T-helper 1 cell treated with Interleukin-12 subunit alpha and Interleukin-12 subunit beta and Interleukin-4 antibody, amounts not matched to agents 30 ng/mL and 1 ng/mL, for 36 hours (primary cell): ENCODE measurements around the gene SERINC2. TPM values are rescaled to one million over a fixed set of nuclear protein-coding genes. Genes with fewer than 3 reads are reported as not detected.

ENCODE experiments used
- intact Hi-C: fragments of 100-400 bp; cut with micrococcal nuclease; formaldehyde crosslinking; loops from one replicate; pipeline ENCODE4 v1.15.1; 2024
- total RNA-seq: library from RNA; stranded (reverse); gene quantifications from 2 replicates; pipeline ENCODE4 v1.2.3, GENCODE V29; 2022

SERINC2 gene
- total RNA-seq = 0.10 and 0.29 TPM in 2 replicates

DNA sequence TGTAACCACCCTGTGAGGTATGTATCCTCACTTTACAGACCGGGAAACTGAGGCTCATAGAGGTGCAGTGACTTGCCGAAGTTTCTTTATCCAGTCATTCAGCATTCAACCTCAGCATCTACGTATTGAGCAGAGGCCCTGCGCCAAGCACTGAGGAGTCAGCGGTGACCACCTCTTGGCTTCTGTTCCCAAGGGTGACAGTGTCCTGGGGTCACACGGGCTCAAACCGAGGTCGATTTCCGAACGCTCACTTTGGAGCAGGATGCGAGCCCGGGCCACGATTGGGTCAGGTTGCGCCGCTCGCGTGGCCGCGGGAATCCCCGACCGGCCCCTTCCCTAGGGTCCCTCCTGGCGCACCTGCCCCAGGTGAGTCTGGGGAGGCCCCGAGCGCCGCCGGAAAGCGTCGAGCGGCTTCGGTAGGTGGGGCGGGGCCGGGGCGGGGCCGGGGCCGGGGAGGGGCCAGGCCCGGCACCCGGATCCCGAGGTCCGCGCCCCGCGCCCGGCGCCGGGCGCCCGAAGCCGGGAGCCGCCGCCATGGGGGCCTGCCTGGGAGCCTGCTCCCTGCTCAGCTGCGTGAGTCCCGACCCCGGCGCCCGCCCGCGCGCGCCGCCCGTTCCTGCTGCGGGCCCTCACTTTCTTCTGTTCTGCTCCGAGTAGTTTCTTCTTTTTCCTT lies at the start of gene SERINC2:
TSS of gene SERINC2 (plus strand) at position 482 of the 673 bp plus-strand sequence. CDS start at position 535, 53 bp downstream.
- intact Hi-C loops = no loop called here

DNA sequence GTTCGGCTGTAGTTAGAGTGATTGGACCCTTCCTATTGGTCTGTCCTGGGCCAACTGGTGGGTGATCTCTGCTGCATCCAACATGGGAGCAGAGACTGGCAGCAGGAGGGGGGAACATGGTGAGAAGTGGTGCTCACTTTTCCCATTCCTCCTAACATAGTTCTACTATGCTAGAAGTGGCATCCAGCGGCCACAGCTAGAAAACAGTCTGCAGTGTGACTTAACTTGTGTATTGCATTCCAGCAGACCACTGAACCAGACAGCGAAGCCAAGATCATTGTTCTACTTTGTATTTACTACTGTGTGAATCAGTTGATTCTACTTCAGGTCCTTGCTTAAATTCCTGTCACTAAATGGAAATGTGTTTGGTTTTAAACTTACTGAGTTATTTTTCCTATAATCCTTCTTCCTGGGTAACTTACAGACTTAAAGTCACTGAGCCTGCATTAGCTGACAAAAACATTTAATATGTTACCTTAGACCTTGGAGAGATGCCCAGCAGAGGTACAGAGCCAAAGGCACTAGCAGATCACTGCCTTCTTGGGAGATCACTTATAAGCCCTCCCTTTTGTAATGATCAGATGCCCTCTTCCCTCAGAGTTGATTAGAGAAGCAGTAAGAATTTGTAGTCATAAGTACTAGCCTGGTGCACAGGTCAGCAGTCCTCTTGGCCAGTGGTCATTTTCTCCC lies 48.3 kb upstream of the SERINC2 start:
- intact Hi-C loops = no loop called here

DNA sequence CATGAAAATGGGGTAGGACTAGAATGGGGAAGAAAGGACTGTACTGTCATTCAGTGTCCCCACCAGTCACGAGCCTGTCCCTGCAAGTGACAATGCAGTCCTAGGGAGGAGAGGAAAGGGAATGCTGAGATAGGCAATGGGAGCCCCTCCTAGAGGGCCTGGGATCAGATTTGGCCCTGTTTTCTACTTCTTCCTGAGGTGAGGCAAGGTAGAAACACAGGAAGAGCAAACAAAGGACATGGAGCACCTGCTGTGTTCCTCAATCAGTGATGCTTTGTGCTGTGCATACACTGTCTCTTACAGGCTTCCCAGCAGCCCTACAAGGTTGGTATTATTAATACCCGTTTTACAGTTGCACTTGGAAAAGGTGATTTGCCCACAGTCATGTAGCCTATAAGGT lies 46.2 kb upstream of the SERINC2 start:
- intact Hi-C loops = no loop called here

DNA sequence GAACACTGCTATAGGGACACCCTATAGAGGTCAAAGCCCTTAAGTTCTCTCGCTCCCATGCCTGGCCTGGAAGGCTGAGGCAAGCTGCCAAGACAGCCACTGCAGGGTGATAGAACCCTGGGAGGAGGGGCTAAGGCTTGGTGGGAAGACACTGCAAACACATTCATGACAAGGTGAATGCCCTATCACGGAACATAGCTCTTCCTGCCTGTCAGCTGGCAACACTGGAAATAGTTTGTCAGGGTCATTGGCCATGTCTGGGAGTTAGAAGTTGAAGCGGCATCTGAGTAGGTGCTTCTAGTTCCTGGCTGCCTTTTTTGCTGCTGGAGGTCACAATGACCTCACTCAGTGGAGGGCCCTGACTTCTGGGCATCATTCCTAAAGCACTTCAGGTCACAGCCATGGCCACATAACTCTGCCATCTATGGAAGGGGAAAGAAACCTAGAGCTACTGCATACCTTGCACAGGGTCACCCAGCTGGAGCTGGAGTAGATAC lies 44.4 kb upstream of the SERINC2 start:
- intact Hi-C loops = no loop called here

DNA sequence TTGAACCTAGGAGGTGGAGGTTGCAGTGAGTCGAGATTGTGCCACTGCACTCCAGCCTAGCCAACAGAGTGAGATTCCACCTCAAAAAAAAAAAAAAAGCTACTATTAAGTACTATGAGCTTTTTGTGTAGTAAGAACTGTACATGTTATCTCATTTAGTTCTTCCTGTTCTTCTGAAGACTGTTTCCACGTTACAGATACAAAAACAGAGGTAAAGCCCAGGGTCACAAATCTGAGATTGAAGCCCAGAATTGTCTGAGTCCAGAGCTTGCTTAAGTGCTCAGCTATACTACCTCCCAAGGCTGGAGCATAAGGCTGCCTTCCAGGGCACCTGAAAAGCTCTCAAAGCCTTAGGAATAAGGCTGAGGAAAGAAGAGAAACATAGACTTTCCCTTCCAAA lies 43.0 kb upstream of the SERINC2 start:
- intact Hi-C loops = no loop called here

DNA sequence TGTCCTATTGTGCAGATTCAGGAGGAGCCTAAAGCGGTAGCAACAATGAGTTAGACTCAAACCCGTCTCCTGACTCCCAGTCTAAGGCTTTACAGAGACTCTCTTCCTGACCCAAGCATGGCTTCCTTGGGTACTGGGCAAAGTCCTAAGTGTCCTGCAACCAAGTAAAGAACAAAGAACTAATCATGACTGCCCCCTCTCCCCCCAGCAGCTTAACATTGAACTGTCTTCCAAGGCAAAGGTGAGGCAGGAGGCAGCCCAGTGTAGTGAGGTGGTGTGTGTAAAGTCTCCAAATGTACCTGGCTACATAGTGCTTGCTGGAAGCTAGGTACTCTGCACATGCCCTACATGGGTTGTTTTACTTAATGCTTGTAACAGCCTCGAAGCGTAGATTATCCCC lies 42.4 kb upstream of the SERINC2 start:
- intact Hi-C loops = no loop called here

DNA sequence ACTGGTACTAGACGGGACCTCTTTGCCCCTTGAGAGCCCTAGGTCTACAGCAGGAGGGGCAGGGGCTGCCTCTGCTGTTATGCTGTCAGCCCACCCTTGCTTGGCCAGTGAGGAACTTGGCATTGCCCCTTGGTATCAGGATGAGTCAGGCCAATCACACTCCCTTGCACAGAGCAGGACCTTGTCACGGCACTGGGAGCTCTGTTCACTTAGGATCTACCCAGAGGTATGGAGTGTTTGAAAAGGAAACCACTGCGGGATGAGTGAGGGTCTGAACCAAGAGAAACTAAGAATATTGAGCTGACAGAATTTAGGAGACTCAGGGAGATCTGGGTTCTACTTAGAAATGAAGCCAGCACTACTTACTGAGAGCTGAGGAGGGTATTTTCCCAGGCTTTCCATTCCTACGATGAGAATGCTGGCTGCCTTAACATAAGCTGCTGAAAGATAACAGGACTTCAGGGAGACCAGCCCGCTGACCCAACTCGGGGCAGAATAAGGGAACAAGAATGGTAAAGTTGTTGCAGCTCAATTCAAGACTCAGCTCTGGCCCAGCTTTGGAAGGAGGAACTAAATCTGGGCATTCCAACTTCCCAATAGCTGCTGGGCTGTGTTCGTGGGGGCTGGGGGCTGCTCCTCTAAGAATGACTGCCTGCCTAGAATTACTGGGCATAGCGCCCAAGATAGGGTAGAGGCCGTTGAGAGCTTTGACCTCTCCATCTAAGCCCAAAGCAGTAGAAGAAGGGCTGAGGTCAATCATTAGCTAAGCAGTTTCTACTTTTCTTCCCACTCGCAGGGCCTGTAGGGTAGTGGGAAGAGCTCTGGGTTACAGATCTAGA lies 41.7 kb upstream of the SERINC2 start:
- intact Hi-C loops = no loop called here

DNA sequence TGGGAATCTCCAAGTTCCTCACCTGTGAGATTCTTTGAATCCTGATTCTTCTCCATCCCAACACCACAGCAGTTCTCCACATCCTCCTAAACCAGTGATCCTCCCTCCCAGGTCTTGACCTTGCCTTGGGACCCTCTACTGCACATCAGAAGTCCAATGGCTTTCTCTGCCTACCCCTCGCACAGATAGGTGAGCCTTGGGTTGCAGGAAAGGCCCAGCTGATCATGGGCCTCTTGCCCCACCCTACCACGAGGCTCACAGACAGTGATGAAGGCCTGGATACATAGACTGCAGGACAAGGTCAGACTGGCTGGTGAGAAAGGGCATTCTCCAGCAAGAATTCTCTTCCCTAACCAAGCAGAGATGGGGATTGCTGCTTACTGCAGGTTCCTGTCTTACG lies 41.0 kb upstream of the SERINC2 start:
- intact Hi-C loops = no loop called here

DNA sequence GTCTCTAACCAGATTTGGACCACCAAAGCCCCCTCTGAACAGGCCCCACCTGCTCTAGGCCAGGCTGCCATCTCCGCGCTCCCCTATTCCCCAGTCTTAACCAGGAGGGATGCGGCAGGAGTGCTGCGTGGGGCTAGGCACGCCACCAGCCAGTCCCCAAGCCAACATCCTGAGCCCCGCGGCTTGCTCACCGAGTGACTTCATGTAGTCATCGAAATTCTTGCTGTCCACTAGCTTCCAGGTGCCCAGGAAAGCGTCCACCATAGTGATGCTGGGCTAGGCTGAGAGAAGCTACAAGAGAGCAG lies 40.3 kb upstream of the SERINC2 start:
- intact Hi-C loops = no loop called here

DNA sequence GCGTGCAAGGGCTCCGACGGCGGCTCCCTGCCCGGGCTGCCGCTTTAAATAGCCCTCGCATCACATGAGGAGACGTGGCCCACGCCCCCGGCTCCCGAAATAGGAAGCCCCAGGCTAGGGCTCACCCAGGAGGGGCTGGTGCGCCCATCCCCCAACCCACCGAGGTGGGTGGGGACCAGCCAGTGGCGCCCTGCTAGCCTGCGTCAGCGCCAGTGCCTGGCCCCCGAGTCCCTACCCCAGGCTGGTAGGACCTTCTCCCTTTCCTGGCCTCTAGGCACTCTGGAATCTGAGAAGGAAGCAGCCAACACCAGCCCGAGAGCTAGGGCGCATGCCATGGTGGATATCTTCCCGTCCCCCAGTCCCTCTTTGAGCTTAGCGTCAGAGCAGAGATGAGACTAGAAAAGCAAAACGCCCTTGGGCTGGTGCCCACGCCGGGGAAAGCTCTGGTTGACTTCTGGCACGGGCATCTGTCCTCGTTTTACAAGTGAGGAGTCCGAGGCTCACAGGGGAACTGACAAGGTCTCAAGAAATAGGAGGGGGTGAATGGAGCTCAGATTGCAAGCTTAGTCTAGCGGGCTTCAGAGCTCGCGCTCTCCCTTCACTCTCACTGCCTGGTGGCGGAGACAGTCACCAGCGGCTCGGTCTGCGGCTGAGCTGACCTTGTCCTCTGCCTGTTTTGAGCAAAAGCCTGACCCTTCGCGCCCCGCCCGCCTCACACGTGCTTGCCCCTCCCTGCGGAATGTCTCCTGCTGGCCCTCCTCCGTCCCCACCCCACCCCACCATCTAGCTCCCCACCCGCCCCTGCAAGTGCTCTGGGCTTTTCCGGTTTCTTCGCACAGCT lies 39.7 kb upstream of the SERINC2 start, which contains the start of gene FABP3:
TSS of gene FABP3 (minus strand) at position 21 of the 841 bp plus-strand sequence. CDS start 62 bp downstream, outside the sequence.
- intact Hi-C loops = no loop called here

DNA sequence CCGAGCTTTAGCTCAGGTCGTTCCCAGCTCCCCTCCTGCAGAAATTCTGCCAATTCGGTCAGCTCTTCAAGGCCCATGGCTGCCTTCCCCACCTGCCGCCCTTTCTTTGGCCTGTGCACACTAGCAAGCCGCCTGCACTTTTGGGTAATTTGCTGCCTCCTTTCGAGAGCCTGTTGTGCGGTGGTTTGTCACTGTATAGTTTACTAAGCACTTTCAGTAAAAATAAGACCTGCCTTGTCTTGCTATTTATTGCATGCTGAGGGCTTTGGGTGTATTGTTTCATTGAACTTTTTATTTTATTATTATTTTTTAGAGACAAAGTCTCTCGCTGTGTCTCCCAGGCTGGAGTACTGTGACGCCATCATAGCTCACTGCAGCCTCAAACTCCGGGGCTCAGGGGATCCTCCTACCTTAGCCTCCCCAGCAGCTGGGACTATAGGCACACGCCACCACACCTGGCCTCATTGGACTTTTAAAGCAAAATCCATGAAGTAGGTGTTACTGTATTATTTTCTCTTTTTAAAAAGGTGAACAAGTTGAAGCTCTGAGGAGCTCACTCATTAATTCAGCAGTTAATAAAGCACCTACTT lies 39.0 kb upstream of the SERINC2 start:
- intact Hi-C loops = no loop called here

DNA sequence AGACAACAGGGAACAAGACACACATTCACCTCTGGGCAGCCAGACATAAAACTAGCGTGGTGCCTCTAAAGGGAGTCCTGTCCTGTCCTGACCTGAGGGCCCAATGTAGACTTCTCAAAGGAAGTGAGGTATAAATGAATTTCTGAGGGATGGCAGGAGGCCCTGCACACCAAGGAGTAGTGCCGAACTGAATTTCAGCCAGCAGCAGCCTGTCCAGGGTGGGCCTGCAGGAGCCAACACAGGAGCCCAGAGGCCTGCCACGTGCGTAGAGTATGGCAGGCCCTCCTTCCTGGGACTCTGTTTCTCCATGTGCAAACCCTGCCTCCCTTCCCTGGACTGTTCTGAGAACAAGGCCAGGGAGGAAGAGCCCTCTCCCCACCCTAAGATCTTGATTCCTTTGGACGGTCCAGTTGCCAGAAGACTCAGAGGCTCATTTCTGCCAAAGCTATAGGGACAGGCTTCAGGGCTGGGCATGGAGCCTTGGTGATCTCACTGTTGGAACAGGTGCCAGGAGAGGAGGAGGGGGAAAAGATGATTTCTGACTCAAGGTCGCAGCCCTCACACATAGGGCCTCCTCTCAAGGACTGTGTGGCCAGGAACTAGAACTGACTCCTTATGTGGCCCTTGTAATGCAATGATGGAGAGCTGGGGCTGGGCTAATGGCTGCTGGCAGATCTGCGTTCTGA lies 38.4 kb upstream of the SERINC2 start:
- intact Hi-C loops = no loop called here

DNA sequence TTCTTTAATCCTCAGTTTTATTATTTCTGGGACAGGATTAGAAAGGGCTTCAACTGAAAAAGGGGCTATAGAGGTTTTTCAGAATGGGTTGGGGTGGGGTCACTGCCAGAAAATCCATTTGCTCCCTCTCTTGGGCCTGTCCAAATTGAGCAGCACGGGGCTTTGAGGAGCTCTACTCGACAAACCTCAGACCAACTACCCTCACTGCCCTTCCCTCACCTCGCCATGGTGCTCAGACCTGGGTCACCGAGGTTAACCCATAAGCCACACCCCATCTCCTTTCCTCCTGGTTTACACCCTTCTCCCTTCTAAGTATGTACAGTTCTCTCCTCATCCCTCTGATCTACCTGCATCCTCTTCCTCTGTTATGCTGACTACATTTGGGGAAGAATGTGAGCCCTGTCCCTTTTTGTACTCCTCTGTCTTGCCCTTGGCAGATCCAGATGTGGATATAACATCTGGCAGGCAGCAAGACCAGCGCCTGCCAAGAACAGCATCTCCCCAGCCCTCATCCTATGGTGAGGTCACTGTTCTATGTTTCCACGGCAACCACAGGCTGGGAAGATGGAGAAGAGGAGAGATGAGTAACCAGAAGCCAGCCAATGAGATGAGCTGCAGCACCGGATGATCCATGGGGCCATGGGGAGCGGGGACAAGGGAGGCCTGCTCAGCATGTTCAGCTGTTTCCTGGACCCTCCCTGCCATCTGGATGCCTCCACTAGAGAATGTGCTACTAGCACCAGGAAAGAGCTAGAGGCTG lies 36.5 kb upstream of the SERINC2 start:
- intact Hi-C loops = no loop called here

DNA sequence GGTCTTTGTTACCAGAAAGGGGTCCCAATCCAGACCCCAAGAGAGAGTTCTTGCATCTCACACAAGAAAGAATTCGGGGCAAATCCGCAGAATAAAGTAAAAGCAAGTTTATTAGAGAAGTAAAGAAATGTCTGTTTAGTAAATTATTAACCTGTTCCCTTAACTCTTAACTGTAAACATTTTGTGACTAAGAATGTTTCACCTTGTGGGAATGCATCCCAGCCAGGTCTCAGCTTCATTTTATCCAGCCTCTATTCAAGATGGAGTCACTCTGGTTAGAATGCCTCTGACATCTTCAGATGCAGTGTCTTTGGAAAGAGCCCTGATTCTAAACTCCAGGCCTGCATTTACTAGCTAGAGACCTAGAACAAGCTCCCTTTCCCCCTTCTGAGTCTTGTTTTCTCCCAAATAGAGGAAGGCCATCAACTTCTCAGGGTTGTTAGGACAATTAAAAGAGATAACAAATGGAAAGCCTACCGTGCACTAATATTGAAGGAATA lies 35.6 kb upstream of the SERINC2 start:
- intact Hi-C loops = no loop called here

DNA sequence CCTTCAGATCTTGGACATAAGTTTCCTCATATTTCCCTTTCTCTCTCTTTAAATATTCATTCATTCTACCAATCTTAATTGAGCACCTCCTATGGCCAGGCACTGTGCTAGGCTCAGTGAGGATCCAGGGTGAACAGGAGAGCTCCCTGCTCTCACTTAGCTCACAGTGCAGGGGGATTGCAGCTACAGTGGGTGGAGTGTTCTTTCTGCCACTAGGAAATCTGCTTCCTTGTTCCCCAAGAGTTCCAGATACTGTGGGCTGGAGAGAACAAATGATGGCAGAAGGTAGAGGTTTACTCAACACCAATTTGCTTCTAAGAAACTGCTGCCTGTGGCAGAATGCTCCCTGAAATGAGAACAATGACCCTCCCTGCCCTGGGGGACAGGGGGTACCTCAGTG lies 35.0 kb upstream of the SERINC2 start:
- intact Hi-C loops = no loop called here

DNA sequence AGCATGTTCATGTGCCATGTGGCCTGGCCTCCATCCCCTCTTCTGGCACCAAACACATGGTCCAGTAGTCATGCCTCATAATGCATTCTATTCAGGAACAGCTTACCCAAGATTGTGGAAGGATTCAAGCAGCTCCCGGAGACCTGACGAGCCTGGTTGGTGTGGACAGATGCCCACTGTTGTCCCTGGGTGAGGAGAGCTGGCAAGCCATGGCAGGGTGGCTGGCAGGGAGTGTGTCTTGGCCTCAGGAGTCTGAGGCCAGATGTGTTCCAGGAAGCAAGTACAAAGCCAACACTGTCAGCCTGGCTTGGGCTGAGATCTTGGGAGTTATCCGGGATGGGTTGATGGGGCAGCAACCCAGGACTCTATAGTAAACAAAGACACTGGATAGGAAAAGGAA lies 32.8 kb upstream of the SERINC2 start:
- intact Hi-C loops = no loop called here

DNA sequence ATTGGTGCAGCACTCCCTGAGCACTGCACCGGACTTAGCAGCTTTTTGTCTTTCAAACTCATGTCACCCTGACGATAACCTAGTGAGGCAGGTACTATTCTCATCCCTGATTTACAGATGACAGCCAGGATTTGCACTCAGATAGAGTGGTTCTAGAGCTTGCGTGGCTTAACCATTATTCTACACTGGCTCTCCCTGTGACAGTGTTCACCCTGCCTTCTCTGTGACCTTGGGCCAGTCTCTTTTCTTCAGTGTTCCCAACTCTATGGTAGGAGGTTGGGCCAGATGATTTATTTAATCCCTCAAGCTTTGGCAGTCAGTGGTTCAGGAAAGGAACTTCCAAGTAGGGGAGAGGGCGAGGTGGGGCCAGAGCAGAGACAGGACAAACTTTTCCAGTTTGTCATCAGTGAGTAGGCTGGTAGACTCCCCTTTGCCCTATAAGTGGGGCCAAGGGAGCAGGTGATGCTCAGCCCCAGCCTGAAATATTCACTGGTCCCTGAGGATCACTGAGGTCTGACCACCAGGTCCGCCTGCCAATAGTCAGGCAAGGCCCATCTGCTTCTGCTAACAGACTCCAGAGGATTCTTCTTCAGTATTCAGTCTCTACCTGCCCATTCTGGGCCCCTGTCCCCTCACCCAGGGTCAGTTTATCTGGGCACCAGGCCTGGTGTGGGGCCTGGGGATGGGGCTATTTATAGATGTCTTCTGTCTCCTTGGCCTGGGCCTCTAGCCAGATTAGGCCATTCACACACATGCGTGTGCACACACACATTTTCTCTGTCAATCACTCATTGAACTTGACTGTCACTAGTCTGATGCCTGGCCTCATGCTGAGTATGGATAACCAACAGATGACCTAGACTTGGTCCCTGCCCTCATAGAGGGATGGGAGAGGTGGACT lies 31.4 kb upstream of the SERINC2 start:
- intact Hi-C loops = no loop called here

DNA sequence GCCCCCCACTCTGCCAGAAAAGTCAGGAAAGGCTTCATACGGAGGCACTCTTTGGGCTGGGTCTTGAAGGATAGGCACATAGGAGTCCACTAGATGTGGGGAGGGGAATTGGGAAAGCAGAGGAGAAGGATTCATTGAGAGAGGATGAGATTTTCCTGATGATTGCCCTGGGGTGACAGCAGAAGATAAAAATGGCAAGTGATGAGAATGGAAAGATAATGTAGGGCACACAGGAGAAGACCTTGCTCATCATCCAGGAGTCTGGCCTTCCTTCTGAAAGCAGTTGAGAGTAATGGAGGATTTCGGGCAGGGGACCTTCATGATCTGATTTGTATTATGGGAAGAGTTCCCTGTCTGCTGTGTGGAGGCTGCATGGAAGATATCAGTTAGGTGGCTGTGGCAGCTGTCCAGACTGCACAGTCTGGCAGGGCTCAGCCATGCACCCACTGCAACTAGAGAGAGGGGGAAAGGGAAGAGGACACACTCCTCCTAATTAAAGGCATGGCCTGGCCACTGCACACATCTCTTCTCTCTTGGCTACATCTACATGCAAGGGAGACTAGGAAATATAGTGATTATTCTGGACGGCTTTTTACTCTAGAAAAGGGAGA lies 30.5 kb upstream of the SERINC2 start:
- intact Hi-C loops = no loop called here
